Astrocyte (in vitro differentiated cells and primary cell): ENCODE data around the gene CLBA1.

ENCODE experiments used
- EZH2 ChIP-seq: IDR thresholded peaks from 2 replicates; pipeline ENCODE4 v1.6.1; 2012; ENCODE audit warnings: mild to moderate bottlenecking, low read length, inconsistent platforms; ENCODE audit not compliant: insufficient read depth
- TF ChIP-seq, protein P1 (sequence below): IDR thresholded peaks from 2 replicates; pipeline ENCODE4 v1.5.1; 2011; ENCODE audit warnings: low read depth, mild to moderate bottlenecking, inconsistent platforms, low read length, moderate library complexity; ENCODE audit not compliant: insufficient read depth

DNA sequence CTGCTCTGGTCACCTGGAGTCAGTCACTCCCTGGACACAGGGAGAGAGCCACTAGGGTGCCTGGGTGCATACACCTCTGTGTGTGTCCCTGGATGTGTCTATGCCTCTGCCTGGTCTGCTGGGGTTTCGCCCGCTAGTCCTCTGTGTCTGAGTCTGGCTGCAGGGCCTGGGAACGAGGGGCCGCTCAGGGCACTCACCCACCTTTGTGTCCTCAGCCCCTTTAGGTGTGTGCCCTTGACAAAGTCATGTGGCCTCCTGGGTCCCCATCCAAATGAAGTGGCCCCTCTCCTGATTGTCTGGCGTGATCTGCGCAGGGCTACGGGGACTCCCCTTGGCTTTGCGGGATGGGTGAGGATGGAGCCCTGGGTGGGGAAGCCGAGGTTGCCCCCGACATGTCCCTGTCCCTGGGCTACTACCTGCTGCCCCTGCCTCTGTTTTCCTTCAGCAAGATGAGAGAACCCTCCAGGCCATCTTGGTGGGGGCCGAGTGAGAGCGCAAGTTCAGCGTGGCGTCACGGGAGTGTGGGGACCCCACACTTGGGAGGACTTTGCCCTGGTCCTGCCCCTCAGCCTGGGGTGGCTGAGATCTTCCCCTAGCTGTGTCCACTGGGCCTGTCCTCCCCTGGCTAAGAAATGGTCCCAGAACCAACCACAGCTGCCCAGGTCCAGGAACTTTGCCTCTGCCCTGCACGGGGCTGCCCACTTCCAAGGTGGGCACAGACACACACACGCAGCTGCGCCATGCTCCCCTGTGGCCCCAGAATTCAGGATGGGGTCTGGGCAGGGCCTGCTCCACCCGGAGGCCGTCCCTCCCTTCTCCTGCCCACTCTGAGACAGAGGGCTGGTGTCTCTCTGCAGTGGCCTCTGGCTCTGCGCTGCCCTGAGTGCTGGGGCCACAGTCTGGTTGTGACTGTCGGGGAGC, 4.7 kb upstream of the CLBA1 start:
- TF ChIP-seq, protein P1, sequence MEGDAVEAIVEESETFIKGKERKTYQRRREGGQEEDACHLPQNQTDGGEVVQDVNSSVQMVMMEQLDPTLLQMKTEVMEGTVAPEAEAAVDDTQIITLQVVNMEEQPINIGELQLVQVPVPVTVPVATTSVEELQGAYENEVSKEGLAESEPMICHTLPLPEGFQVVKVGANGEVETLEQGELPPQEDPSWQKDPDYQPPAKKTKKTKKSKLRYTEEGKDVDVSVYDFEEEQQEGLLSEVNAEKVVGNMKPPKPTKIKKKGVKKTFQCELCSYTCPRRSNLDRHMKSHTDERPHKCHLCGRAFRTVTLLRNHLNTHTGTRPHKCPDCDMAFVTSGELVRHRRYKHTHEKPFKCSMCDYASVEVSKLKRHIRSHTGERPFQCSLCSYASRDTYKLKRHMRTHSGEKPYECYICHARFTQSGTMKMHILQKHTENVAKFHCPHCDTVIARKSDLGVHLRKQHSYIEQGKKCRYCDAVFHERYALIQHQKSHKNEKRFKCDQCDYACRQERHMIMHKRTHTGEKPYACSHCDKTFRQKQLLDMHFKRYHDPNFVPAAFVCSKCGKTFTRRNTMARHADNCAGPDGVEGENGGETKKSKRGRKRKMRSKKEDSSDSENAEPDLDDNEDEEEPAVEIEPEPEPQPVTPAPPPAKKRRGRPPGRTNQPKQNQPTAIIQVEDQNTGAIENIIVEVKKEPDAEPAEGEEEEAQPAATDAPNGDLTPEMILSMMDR, result no peak
- no peak for TF ChIP-seq EZH2
